ENCODE data around the gene NOP10. TPM values are rescaled to one million over a fixed set of nuclear protein-coding genes. Genes with fewer than 3 reads are reported as not detected.

The NOP10 gene
- total and polyA plus RNA-seq, 2 donors (not counting 1 experiment from before 2014, with no cell fraction given): 68.2 to 133 TPM

DNA sequence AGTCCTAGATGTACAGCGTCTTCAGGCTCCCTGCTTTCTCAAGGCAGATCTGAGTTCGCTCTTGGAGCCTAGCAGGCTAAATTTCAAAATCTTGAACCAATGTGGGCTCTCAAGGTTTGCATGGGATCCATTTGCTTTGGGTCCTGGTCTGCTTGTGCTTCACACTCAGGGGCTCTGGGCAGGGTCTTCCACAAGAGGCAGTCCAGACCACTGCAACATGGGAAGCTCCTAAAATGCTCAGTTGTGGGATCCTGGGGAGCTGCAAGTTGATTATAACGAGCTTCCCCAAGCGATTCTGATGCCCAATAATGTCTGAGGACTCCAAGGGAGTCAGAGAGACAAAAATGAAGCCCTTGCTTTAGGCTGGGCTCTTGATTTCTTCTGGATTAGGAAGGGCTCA, 6.8 kb upstream of the NOP10 start:
- CTCF ChIA-PET: no interaction called here

DNA sequence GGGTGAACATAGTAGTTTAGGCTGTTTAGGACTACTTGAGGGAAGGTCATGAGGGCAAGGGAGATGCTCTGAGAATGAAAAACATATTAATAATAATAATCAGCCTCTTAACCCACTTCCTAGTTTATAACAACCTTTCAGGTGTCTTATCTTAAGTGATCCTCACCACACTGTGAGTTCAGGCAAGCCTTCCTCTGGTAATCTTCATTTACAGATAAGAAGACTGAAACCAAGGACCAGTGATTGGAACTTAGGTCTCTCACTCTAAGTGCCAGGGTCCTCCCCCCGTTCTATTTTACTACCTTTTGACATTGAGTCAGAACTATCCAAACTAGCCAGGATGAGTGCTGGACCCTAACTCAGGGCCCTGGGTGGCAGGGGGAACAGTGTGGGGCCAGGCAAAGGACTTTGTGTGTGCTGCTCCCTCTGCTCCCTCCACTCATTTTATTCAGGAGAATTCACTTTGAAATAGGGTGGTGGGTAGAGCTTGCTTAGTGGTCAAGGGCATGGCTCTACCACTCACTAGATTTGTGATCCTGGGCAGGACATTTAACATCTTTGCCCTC, 5.9 kb upstream of the NOP10 start:
- DNase-seq: no peak
- H2AFZ ChIP-seq (ENCODE audit: insufficient read depth, low read depth, low read length, poor library complexity, severe bottlenecking): no peak overlapping the region
- H3K9me3 ChIP-seq (ENCODE audit: control extremely low read depth in 1 of 3, control insufficient read depth in 2 of 3, insufficient read depth in 1 of 3, low read length in 2 of 3): no peaks in the 10 kb centered on the region
- no peak overlapping the region for H3K9ac ChIP-seq (ENCODE audit: low read length)
- CTCF ChIA-PET: no interaction called here
- no peaks in the 10 kb centered on the region for H3K4me1 Mint-ChIP-seq
- H3K27me3 ChIP-seq (replicated peaks in 1 of 4; ENCODE audit: control extremely low read depth in 1 of 4, control insufficient read depth in 3 of 4, insufficient read depth in 4 of 4, low read length in 3 of 4): no peaks in the 10 kb centered on the region
- no peak overlapping the region for H3K4me2 ChIP-seq (replicated peaks; ENCODE audit: low read depth, low read length, poor library complexity, severe bottlenecking)
- no CpG with 5 or more reads among the region's 1 CpG for WGBS (ENCODE audit: insufficient coverage)
- POLR2A ChIA-PET: no interaction called here
- no peaks in the 10 kb centered on the region for H3K36me3 ChIP-seq (replicated peaks in 1 of 2; ENCODE audit: control extremely low read depth in 1 of 2, control insufficient read depth in 1 of 2, extremely low read depth in 1 of 2, insufficient read depth in 2 of 2, low read length in 1 of 2)
- TF ChIP-seq, protein P1, sequence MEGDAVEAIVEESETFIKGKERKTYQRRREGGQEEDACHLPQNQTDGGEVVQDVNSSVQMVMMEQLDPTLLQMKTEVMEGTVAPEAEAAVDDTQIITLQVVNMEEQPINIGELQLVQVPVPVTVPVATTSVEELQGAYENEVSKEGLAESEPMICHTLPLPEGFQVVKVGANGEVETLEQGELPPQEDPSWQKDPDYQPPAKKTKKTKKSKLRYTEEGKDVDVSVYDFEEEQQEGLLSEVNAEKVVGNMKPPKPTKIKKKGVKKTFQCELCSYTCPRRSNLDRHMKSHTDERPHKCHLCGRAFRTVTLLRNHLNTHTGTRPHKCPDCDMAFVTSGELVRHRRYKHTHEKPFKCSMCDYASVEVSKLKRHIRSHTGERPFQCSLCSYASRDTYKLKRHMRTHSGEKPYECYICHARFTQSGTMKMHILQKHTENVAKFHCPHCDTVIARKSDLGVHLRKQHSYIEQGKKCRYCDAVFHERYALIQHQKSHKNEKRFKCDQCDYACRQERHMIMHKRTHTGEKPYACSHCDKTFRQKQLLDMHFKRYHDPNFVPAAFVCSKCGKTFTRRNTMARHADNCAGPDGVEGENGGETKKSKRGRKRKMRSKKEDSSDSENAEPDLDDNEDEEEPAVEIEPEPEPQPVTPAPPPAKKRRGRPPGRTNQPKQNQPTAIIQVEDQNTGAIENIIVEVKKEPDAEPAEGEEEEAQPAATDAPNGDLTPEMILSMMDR (IDR thresholded peaks at IDR 0.05): no peak
- no peak for TF ChIP-seq EZH2 (IDR thresholded peaks at IDR 0.05; ENCODE audit: borderline replicate concordance, insufficient read depth, low read depth, low read length, poor library complexity, severe bottlenecking)
- H3K27ac Mint-ChIP-seq: no peak overlapping the region
- H3K4me3 ChIP-seq (ENCODE audit: control extremely low read depth in 1 of 5, extremely low read depth in 1 of 5, insufficient read depth in 1 of 5, low read depth in 2 of 5, low read length in 4 of 5): no peak overlapping the region
- no peak for ATAC-seq (ENCODE audit: low read depth)
- no peaks in the 10 kb centered on the region for H3K27me3 Mint-ChIP-seq
- no peaks in the 10 kb centered on the region for H3K9me3 Mint-ChIP-seq (ENCODE audit: insufficient read depth)
- H4K20me1 ChIP-seq (ENCODE audit: control insufficient read depth, insufficient read depth, low read length, poor library complexity, severe bottlenecking): no peaks in the 10 kb centered on the region
- no peaks in the 10 kb centered on the region for H3K79me2 ChIP-seq (ENCODE audit: control insufficient read depth, insufficient read depth, low read length)
- H3K4me3 Mint-ChIP-seq: no peak overlapping the region
- H3K27ac ChIP-seq (ENCODE audit: low read length in 2 of 2): no peak overlapping the region
- no peaks in the 10 kb centered on the region for H3K4me1 ChIP-seq (ENCODE audit: control insufficient read depth in 2 of 2, insufficient read depth in 2 of 2, low read length in 2 of 2)
- intact Hi-C loops (cut with micrococcal nuclease): no loop called here

More for the DNA sequence above, 6.8 kb upstream of the NOP10 start:
- Histone ChIP-seq H3K27me3 (replicated peaks in 1 of 4; ENCODE audit: control extremely low read depth in 1 of 4, control insufficient read depth in 3 of 4, insufficient read depth in 4 of 4, low read length in 3 of 4) (no peaks in the 10 kb centered on the region), H3K4me1 (ENCODE audit: control insufficient read depth in 2 of 2, insufficient read depth in 2 of 2, low read length in 2 of 2) (no peaks in the 10 kb centered on the region), H3K4me2 (replicated peaks; ENCODE audit: low read depth, low read length, poor library complexity, severe bottlenecking) (no peak overlapping the region), H2AFZ (ENCODE audit: insufficient read depth, low read depth, low read length, poor library complexity, severe bottlenecking) (no peak overlapping the region), H3K79me2 (ENCODE audit: control insufficient read depth, insufficient read depth, low read length) (no peaks in the 10 kb centered on the region), H3K9ac (ENCODE audit: low read length) (no peak overlapping the region), H3K36me3 (replicated peaks in 1 of 2; ENCODE audit: control extremely low read depth in 1 of 2, control insufficient read depth in 1 of 2, extremely low read depth in 1 of 2, insufficient read depth in 2 of 2, low read length in 1 of 2) (no peaks in the 10 kb centered on the region), H3K4me3 (ENCODE audit: control extremely low read depth in 1 of 5, extremely low read depth in 1 of 5, insufficient read depth in 1 of 5, low read depth in 2 of 5, low read length in 4 of 5) (no peak overlapping the region), H3K27ac (ENCODE audit: low read length in 2 of 2) (no peak overlapping the region), H4K20me1 (ENCODE audit: control insufficient read depth, insufficient read depth, low read length, poor library complexity, severe bottlenecking) (no peaks in the 10 kb centered on the region), H3K9me3 (ENCODE audit: control extremely low read depth in 1 of 3, control insufficient read depth in 2 of 3, insufficient read depth in 1 of 3, low read length in 2 of 3) (no peaks in the 10 kb centered on the region)
- TF ChIP-seq, protein P1 (IDR thresholded peaks at IDR 0.05): no peak
- TF ChIP-seq EZH2 (IDR thresholded peaks at IDR 0.05; ENCODE audit: borderline replicate concordance, insufficient read depth, low read depth, low read length, poor library complexity, severe bottlenecking): no peak
- H3K9me3 Mint-ChIP-seq (ENCODE audit: insufficient read depth): no peaks in the 10 kb centered on the region
- no peak overlapping the region for H3K4me3 Mint-ChIP-seq
- DNase-seq: no peak
- no peak overlapping the region for H3K27ac Mint-ChIP-seq
- H3K4me1 Mint-ChIP-seq: no peaks in the 10 kb centered on the region
- ATAC-seq (ENCODE audit: low read depth): no peak
- WGBS (ENCODE audit: insufficient coverage): 82% methylated on average over 4 of the region's 4 CpGs
- H3K27me3 Mint-ChIP-seq: no peaks in the 10 kb centered on the region
- POLR2A ChIA-PET: no interaction called here
- intact Hi-C loops (cut with micrococcal nuclease): no loop called here
